WI38 (cell line): ENCODE data around the gene SLC9A1.

Experiments
- H3K4me3 ChIP-seq: 2 replicates; pipeline ENCODE4 v1.5.1; 2011; ENCODE audit warnings: low read depth, mild to moderate bottlenecking, control low read depth, low read length
- CTCF ChIP-seq: IDR thresholded peaks from 2 replicates; pipeline ENCODE4 v1.5.1; 2012; ENCODE audit warnings: low read depth, mild to moderate bottlenecking, control low read depth, low read length

The SLC9A1 gene

GRCh38 chr1:27099587-27100334 is 55.2 kb downstream of the SLC9A1 start:
- no peak for TF ChIP-seq CTCF
- no peak overlapping the region for H3K4me3 ChIP-seq

DNA sequence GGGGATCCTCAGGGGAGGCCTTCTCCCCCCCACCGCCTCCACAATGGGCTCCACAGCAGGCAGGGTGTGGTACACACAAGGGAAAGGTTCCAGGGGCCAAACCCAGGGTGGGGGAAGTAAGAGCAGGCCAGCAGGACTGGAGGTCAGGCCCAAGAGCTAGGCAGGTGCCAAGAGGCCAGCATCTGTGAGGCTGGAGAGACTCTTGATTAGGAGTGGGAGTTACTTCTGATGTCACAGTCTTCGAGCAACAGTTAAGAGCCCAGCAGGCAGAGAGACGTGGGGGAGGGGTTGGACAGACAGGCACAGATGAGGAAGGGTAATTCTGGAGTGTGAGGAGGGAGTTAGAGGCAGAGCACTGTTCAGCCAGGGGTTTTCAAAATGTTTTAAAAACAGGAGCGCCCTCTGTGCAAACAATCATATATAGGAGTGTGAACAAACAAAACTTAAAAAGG is 55.8 kb downstream of the SLC9A1 start:
- no peak for TF ChIP-seq CTCF
- no peak overlapping the region for H3K4me3 ChIP-seq

DNA sequence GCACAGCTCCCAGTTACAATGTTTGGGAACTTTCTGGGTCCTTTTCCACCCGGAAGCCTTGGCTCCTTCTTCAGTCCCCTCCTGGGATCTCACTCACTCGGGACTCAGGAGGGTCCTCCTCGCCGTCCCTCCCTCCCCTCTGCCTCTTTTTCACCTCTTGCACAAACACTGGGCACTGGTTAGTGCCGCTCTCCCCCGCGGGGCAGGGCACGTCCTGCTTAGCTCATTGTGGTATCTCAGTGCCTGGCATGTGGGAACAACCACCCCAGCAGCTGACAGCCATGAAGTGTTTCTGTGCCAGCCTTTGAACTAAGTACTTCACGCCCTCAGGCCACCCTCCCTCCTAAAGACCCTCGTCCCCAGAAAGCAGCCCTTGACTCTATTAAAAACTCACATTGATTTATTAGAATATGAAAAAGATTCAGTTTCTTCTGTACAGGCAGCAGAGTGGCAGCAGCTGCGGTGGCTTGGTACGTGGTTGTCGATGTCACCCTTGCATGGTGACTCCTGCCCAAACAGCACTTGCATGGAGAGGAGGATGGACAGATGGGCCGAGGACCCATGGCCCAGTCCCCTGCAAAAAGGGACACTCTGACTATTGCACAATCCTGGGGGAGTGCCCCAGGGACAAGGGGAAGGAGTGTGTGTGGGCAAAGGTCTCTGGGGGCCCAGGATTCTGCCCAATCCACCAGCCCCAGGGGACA is 56.3 kb downstream of the SLC9A1 start:
- no peak for TF ChIP-seq CTCF
- no peak overlapping the region for H3K4me3 ChIP-seq

DNA sequence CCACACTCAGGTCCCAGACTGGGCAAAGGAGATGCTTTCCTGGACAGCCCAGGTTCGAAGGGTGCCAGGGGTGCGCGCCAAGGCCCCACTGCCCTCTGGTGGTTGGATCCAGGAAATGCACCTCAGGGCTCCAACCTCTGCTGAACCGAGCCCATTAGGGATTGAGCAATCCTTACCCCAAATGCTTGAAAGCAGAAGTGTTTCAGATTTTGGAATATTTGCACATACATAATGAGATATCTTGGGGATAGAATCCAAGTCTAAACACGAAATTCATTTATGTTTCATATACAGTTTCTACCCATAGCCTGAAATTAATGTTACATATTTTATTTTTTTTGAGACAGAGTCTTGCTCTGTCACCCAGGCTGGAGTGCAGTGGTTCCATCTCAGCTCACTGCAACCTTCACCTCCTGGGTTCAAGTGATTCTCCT is 57.4 kb downstream of the SLC9A1 start:
- TF ChIP-seq CTCF = peak; percentile 93
- H3K4me3 ChIP-seq = no peak overlapping the region

DNA sequence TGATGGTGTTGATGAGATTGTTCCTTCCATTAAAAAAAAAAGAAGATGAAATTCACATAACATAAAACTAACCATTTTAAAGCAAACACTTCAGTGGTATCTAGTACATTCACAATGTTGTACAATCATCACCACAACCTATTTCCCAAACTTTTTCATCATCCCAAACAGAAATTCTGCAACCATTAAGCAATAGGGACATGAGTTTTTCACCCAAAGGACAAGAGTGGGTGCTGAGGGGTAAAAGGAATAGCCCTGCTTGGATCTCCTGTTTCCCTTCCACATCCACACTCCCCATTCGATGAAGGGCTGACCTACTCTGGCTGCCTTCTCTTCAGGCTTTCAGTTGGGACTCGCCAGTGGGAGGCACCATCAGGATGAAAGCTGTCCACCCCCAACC is 59.3 kb downstream of the SLC9A1 start:
- no peak for TF ChIP-seq CTCF
- H3K4me3 ChIP-seq = no peak overlapping the region

DNA sequence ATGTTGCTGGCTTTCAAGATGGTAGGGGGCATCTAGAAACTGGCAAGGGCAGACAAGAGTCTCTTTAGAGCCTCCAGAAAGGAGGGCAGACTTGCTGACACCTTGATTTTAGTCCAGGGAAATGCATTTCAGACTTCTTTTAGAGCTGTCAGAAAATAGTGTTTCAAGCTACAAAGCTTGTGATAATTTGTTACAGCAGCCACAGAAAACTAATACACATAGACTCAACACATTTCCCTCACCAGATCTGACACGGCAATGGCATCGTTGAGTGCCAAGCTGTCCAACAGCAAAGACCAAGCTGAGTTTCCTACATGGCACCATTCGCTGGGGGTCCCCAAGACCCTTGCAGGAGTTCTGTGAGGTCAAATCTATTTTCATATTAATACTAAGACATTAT is 62.0 kb downstream of the SLC9A1 start:
- H3K4me3 ChIP-seq = no peak overlapping the region

More for the DNA sequence above, 62.0 kb downstream of the SLC9A1 start:
- no peak for TF ChIP-seq CTCF
